Stimulated activated naive B cell treated with anti-CD40 and anti-IgM and Interleukin-4, amounts not matched to agents 10 μg/mL and 1 μg/mL and 100 μg/mL, for 72 hours (primary cell): ENCODE results near the gene FOSL2.

Experiments used
- ATAC-seq, 2 donors: fragments of 150-1000 bp; cut with Tn5 transposase; replicated peaks; 2 replicates each; pipeline ENCODE4 v1.10.0; 2021; ENCODE audit warnings: moderate library complexity in 1 of 2
- DNase-seq: peaks from one replicate; pipeline ENCODE4 v3.0.0; 2021
- H3K27ac Mint-ChIP-seq: one replicate; pipeline ENCODE4 v1.8.0; 2022; ENCODE audit warnings: mild to moderate bottlenecking, mixed read lengths
- H3K27me3 Mint-ChIP-seq, 2 donors: one replicate each; pipeline ENCODE4 v1.8.0; 2022; ENCODE audit warnings: mixed read lengths in 2 of 2
- H3K36me3 Mint-ChIP-seq, 2 donors: one replicate each; pipeline ENCODE4 v1.8.0; 2022; ENCODE audit warnings: mixed read lengths in 2 of 2, mild to moderate bottlenecking in 1 of 2
- H3K4me1 Mint-ChIP-seq, 2 donors: one replicate each; pipeline ENCODE4 v1.8.0; 2022; ENCODE audit warnings: mixed read lengths in 2 of 2, mild to moderate bottlenecking in 1 of 2
- H3K4me3 Mint-ChIP-seq, 2 donors: one replicate each; pipeline ENCODE4 v1.8.0; 2022; ENCODE audit warnings: mild to moderate bottlenecking in 2 of 2, mixed read lengths in 2 of 2, moderate library complexity in 1 of 2
- H3K9me3 Mint-ChIP-seq, 2 donors: one replicate each; pipeline ENCODE4 v1.8.0; 2022; ENCODE audit warnings: mixed read lengths in 2 of 2, mild to moderate bottlenecking in 1 of 2

The FOSL2 gene

DNA sequence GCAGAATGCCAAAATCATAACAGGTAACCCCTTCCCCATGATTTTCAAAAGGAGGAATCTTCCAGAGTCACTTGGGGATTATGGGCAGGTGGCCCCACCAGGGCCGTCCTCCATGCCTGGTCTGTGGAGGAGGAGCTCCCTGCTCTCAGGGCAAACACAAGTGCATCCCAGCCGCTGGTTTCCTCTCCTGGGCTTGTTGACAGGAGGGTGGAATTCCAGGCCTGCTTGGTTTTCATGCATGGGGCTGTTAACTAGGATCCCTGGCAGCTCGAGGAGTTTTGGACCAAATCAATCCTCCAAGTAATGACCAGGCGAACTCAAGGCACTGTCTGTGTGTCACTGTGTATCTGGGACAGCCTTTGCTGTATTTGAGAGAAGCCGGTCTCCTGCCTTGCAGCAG, 45.3 kb downstream of the FOSL2 start:
- ATAC-seq (no peak), DNase-seq (no peak)
- Mint-ChIP-seq H3K27me3 (peaks cover 0 to 4% of the 10 kb centered on the region in 2 donors), H3K4me3 (no peak overlapping the region), H3K36me3 (no peaks in the 10 kb centered on the region), H3K9me3 (peaks cover 3 to 10% of the 10 kb centered on the region in 2 donors), H3K4me1 (peaks cover 5 to 8% of the 10 kb centered on the region in 2 donors), H3K27ac (no peak overlapping the region)

DNA sequence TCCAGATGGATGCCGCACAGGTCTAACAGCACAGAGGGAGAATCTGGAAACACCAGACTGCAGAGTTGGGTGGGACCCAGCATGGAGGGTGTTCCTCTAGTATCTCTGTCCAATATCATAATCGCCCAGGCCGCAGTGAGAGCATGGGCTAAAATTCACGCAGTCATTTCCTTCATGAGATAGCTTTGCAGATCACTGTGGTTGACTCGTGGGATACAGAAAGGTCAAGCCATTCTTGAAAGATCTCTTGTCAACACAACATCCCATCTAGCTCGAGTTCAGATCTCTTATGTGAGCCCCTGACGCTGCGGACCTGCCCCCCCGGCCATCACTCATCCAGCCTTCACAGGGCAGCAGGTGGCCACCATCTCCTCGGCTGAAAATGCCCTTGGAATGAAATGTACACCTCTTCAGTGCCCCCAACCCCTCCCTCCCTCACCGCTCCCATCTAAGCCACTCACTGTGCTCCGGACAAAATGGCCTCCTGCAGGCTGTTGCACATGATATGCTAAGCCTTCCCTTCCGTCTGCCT, 45.9 kb downstream of the FOSL2 start:
- no peak overlapping the region for H3K27ac Mint-ChIP-seq
- H3K4me1 Mint-ChIP-seq: peaks cover 5 to 8% of the 10 kb centered on the region in 2 donors
- H3K27me3 Mint-ChIP-seq: peaks cover 0 to 4% of the 10 kb centered on the region in 2 donors
- no peak for DNase-seq
- no peaks in the 10 kb centered on the region for H3K36me3 Mint-ChIP-seq
- no peak overlapping the region for H3K4me3 Mint-ChIP-seq
- ATAC-seq: no peak
- peaks cover 3 to 10% of the 10 kb centered on the region in 2 donors for H3K9me3 Mint-ChIP-seq

DNA sequence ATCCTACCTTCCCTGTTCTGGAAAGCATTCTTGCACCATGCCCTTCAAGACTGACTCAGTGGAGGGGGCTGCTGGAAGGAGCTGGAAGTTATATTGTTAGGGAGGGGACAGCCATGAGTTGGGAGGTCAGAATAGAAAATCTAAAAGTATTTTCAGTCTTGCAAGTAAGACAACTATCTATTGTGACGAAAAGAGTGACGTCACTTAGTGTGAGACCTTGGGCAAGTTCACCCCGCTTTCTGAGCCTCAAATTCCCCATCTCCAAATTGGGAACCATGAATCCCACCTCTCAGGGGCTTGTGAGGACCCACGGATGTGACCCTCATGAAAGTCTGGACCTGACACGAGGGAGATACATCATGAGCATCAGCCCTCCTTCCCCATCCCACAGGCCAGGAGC, 46.5 kb downstream of the FOSL2 start:
- Mint-ChIP-seq H3K9me3 (peaks cover 0 to 4% of the 10 kb centered on the region in 2 donors), H3K27me3 (peaks cover 0 to 4% of the 10 kb centered on the region in 2 donors), H3K36me3 (no peaks in the 10 kb centered on the region), H3K4me1 (peaks cover 3 to 8% of the 10 kb centered on the region in 2 donors), H3K4me3 (no peak overlapping the region), H3K27ac (no peak overlapping the region)
- no peak for ATAC-seq
- DNase-seq: no peak

DNA sequence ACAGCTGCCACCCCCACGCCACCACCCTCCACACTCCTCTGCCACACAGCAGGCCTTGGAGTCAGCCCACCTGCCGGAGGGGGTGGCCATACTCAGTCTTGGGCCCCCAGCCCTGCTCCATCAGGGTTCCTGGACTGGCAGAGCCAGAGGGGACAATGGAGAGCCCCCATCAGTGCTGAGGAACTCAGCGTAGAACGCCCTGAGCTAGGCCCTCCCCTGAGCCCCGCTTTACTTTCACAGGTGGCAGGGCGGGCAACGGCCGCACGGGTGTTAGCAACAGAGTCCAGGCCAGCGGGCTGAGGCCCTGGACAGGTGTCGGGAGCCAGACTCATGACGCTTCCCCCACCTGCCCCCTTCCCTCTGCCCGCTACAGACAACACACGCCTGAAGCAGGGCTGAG, 47.1 kb downstream of the FOSL2 start:
- Mint-ChIP-seq H3K27me3 (peaks cover 0 to 4% of the 10 kb centered on the region in 2 donors), H3K9me3 (peaks cover 0 to 4% of the 10 kb centered on the region in 2 donors), H3K4me3 (no peak overlapping the region), H3K4me1 (peaks cover 3 to 8% of the 10 kb centered on the region in 2 donors), H3K27ac (peak overlapping the region; percentile 37), H3K36me3 (no peaks in the 10 kb centered on the region)
- DNase-seq (no peak), ATAC-seq (no peak)

DNA sequence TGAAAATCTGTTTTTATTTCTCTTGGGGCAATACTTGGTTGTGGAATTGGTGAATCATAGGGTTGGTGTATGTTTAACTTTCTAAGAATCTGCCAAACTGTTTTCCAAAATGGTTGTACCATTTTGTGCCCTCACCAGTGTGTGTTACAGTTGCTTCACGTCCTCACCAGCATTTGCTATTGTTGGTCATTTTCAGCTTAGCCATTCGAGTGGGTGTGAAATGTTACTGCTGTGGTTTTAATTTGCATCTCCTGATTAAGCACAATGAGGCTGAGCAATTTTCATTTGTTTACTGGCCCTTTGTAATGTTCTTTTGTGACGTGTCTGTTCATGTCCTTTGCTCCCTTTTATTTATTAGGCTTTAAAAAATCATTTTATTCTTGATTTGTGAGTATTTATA, 49.7 kb downstream of the FOSL2 start:
- Mint-ChIP-seq H3K4me3 (no peak overlapping the region), H3K27me3 (peaks cover 0 to 4% of the 10 kb centered on the region in 2 donors), H3K27ac (no peak overlapping the region), H3K36me3 (no peaks in the 10 kb centered on the region), H3K4me1 (peaks cover 5 to 16% of the 10 kb centered on the region in 2 donors), H3K9me3 (peaks cover 0 to 4% of the 10 kb centered on the region in 2 donors)
- DNase-seq (no peak), ATAC-seq (no peak)

DNA sequence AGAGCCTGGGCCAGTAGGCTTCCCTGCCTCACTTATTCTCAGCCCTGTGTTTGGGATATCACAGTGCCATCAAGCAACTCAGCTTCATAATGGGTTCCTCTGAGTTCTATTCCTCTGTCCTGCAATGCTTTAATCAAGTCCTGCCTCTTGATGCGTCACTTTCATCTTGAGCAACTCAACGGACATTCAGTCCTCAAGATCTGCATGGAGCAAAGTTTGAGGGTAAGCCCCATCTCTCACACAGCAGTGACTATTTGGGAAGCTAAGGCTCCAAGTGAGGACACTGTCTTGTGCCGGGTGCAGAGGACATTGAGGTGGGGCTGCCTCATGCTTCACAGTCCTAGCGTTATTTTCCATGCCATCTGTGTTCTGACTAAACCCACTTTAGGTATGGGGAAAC, 52.3 kb downstream of the FOSL2 start:
- Mint-ChIP-seq H3K4me1 (peaks cover 26 to 42% of the 10 kb centered on the region in 2 donors), H3K9me3 (peaks cover 0 to 4% of the 10 kb centered on the region in 2 donors), H3K4me3 (no peak overlapping the region), H3K36me3 (no peaks in the 10 kb centered on the region), H3K27ac (no peak overlapping the region), H3K27me3 (peaks cover 0 to 4% of the 10 kb centered on the region in 2 donors)
- DNase-seq (no peak), ATAC-seq (no peak)

DNA sequence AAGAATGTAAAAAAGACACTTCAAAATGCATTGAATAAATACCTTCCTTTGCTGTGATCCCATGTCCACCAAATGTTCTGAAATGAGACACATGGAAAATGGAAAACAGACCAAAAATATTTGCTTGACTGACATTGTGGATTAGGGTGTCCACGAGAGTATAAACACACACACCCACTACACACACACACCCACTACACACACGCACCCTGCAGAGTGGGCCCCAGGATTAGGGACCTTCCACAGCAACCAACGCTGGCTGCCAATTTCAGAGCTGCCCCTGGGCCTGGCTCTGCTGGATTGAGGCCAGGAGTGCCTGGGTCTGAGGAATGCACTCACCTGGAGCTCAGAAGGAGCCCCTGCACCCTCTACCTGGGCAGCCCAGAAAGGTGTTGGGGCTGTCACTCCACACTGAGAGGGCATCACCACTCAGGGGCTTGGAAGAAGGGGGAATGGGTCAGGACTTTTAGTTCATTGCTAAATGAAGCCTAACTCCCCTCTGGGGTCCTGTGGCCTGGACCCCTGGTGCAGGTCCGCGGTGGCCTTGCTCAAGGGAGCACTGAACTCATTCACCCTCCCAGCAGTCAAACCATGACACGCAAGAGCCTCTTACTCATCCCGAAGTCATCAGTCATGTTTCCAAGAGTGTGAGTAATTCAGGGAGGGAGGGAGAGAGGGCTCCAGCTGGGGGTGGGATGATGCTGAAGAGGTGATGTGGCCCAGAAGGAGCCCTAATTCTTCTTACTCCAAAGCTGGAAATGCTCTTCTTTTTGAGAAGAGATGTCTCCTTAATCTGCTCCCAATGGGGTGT, 53.0 kb downstream of the FOSL2 start:
- Mint-ChIP-seq H3K4me1 (peaks cover 32 to 49% of the 10 kb centered on the region in 2 donors), H3K36me3 (no peaks in the 10 kb centered on the region), H3K27ac (no peak overlapping the region), H3K9me3 (peaks cover 0 to 4% of the 10 kb centered on the region in 2 donors), H3K4me3 (no peak overlapping the region), H3K27me3 (no peaks in the 10 kb centered on the region)
- ATAC-seq (no peak), DNase-seq (no peak)

DNA sequence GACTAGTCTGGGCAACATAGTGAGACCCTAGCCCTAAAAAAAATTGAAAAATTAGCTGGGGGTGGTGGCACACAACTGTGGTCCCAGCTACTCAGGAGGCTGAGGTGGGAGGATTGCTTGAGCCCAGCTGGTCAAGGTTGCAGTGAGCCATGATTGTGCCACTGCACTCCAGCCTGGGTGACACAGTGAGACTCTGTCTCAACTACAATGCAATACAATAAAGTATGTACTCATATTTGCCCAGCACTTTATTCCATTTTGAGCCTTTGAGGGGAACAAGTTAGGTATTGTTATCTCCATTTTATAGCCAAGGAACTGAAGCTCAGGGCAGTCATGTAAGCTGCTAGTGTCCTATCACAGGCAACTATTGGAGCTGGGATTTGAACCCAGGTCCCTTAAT, 53.9 kb downstream of the FOSL2 start:
- H3K27ac Mint-ChIP-seq: no peak overlapping the region
- no peak for DNase-seq
- H3K36me3 Mint-ChIP-seq: no peaks in the 10 kb centered on the region
- no peaks in the 10 kb centered on the region for H3K27me3 Mint-ChIP-seq
- H3K4me1 Mint-ChIP-seq: peaks cover 34 to 58% of the 10 kb centered on the region in 2 donors
- no peak for ATAC-seq
- no peak overlapping the region for H3K4me3 Mint-ChIP-seq
- peaks cover 0 to 4% of the 10 kb centered on the region in 2 donors for H3K9me3 Mint-ChIP-seq

DNA sequence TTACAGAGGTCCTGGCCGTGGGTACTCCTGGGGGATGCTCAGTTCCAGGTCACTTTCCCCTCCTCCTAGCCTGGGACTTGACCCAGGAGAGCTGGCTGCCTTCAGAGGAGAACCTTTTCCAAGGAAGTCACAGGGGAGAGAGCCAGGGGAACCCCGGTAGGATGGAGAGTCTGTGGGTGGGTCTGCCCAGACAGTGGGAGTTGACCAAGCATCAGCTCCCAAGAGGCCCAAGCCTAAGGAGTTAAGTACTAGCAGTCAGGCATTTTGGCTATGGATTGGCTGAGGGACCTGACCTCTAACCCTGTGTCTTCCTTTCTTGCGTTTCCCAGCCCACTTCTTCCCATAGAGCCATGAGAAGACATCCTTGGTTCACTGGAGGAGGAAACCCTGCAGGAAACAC, 54.4 kb downstream of the FOSL2 start:
- no peak overlapping the region for H3K27ac Mint-ChIP-seq
- peaks cover 34 to 63% of the 10 kb centered on the region in 2 donors for H3K4me1 Mint-ChIP-seq
- no peaks in the 10 kb centered on the region for H3K9me3 Mint-ChIP-seq
- no peak for ATAC-seq
- H3K27me3 Mint-ChIP-seq: no peaks in the 10 kb centered on the region
- no peaks in the 10 kb centered on the region for H3K36me3 Mint-ChIP-seq
- no peak for DNase-seq
- no peak overlapping the region for H3K4me3 Mint-ChIP-seq

DNA sequence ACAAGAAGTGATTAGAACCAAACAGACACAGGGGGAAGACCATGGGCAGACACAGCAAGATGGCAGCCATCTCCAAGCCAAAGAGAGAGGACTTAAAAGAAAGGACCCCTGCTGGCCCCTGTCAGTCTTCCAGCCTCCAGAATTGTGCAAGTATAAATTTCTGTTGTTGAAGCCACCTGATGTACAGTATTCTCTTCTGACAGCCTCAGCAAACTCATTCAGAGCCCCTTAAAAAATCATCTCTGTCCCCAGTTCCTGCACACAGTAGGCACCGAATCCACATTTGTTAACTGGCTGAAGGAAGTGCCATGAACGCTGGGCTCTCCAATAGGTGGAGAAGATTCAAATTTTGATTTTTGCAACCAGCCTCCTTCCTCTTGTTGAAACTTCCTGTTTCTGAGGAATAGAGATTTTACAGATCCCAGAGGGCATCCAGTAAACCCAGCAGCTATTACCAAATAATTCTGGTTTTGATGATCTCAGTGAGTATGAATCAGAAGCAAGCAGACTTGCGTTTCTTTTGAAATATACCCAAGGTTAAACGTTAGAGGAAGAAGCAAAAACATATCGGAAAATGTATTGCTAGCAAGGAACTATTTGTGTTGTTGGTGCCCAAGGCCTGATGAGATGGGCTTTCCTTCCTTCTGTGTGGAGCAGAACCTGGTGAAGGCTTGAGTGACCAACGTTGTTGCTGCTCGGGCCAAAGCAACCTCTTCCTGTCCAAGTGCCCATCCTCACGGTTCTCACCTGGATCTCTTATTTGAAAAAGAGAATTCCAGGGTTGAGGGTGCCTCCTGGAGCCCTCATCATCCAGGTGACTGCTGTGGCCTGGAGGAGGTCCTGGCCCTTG, 55.5 kb downstream of the FOSL2 start:
- H3K36me3 Mint-ChIP-seq: no peaks in the 10 kb centered on the region
- peak; percentile 12 to 38 for ATAC-seq
- no peaks in the 10 kb centered on the region for H3K9me3 Mint-ChIP-seq
- no peaks in the 10 kb centered on the region for H3K27me3 Mint-ChIP-seq
- DNase-seq: no peak
- peak overlapping the region in 1 of 2 donors; percentile 17 for H3K4me3 Mint-ChIP-seq
- H3K4me1 Mint-ChIP-seq: peaks cover 40 to 74% of the 10 kb centered on the region in 2 donors
- peak overlapping the region; percentile 73 for H3K27ac Mint-ChIP-seq

DNA sequence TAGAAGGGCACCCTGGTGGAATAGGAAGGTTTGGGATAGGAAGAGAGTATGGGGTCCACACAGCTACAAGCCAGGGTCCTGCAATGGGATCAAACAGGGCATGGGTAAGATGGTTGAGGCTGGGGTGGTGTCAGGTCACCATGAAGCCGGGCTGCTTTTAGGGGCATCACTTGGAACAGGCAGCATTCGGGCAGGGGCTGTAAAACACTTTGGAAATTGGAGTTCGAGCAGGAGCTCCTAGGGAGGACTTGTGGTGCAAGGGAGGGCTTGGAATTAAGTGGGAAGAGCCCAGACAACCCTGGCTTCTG, 56.1 kb downstream of the FOSL2 start:
- ATAC-seq (no peak), DNase-seq (no peak)
- Mint-ChIP-seq H3K9me3 (no peaks in the 10 kb centered on the region), H3K4me1 (peaks cover 43 to 79% of the 10 kb centered on the region in 2 donors), H3K27ac (peak overlapping the region; percentile 69), H3K36me3 (no peaks in the 10 kb centered on the region), H3K4me3 (no peak overlapping the region), H3K27me3 (no peaks in the 10 kb centered on the region)

DNA sequence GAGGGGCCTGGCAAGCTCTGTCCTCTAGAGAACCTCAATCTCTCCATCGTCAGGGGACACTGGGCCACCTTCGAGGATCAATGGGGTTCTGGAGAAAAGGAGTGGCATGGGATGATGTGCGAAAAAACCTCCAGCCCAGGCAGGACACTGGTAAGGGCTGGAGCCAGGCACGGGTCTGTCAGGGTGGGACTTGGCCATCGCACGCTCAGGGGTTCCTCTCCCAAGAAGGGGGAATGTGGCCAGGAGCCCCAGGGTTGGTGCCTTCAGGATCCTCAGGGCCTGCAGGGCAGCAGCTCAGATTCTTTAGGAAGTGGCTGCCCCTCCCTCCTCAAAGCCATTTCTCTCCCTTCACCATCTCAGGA, 56.4 kb downstream of the FOSL2 start:
- no peaks in the 10 kb centered on the region for H3K36me3 Mint-ChIP-seq
- H3K4me1 Mint-ChIP-seq: peaks cover 43 to 79% of the 10 kb centered on the region in 2 donors
- ATAC-seq (no peak), DNase-seq (no peak)
- peak overlapping the region; percentile 94 for H3K27ac Mint-ChIP-seq
- H3K9me3 Mint-ChIP-seq: no peaks in the 10 kb centered on the region
- H3K4me3 Mint-ChIP-seq: peak overlapping the region; percentile 65 to 68
- H3K27me3 Mint-ChIP-seq: no peaks in the 10 kb centered on the region

DNA sequence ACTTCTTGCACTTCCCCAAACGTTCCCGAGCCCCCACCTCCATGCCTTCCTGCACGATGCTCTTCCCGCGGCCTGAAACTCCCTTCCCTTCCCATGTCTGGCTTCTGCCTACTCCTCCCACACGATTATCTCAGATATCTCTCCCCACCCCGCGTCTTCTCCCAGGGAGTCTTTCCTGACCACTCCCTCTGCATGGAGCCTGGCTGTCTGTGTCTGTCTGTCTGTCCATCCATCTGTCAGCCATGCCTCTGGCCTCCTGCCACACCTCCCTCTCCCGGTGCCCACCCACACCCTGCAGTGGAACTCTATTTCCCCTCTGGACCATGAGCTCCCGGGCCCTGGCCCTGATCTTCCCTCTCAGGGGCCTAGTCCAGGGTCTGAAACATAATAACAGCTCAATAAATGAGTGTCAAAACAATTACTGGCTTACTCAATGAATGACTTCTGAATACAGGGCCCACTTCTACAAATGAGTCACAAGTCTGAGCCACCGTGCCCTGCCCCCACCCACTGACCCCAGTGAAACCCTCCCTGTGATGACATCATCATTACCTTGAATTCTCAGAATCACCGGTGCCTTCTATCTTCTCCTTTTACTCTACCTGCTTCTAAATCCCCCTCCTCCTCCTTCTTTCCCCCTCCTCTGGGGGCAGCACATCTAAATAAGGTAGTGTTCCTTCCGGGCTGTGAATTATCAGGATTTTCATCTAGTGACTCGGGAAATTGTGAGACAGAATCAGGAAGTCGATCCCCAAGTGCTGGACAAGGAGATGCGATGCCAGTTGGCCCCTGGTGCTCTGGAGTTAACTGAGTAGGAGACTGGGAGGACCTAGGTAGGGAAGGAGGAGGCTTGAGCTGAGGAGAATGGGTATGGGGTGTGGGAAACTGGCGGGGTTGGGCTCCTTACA, 57.1 kb downstream of the FOSL2 start:
- Mint-ChIP-seq H3K4me1 (peaks cover 43 to 79% of the 10 kb centered on the region in 2 donors), H3K9me3 (no peaks in the 10 kb centered on the region), H3K36me3 (no peaks in the 10 kb centered on the region), H3K27me3 (no peaks in the 10 kb centered on the region), H3K4me3 (peak overlapping the region; percentile 65 to 68), H3K27ac (peak overlapping the region; percentile 94)
- ATAC-seq (peak; percentile 87 to 88), DNase-seq (peak; percentile 75)
